NCI-H69 (cell line): ENCODE data around the gene ACAN.
A peak's percentile ranks its signal among the peaks of the same experiment; 100 is the strongest.
"Not testable (repeated sequence)": the region's sequence is repeated elsewhere in the genome, so short reads cannot be mapped to it uniquely, and the experiment has no call there.

Experiments
- DNase-seq: peaks from one replicate; lab custom pipeline; 2025; lab: John Stamatoyannopoulos, UW

Gene ACAN

DNA sequence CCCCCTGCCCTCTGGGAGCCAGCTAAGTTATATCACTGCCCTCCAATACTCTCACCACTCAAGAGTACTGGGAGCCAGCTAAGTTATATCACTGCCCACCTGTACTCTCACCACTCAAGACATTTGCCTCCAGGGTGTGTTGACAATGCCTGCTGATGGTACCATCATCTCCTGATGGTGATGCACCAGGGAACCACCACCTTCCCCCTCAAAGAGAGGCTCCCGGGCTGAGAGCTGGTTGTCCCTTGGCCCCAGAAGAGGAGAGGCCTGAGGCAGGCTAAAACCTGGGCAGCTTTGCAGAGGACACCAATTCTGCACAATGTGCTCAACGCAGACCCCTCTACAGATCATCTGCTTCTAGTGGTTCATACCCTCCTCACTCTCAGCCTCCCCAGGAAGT, 99.6 kb downstream of the ACAN start:
- DNase-seq = no peak

DNA sequence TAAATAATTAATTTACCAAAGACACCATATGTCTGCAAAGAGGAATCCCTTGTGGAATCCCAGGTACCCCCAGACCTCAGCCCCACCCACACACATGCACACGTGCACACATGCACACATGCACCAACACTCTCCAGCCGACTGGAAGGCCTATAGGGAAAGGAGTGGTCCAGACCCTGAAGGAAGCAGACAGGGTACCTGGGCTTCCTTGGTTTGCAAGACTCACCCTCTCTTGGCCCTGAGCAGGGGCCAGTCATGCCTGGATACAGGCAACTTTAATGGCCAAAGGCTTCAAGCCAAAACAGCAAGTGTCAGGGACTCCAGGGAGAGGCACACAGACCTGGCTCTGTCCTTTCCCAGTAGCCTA, 101.0 kb downstream of the ACAN start:
- no peak for DNase-seq

DNA sequence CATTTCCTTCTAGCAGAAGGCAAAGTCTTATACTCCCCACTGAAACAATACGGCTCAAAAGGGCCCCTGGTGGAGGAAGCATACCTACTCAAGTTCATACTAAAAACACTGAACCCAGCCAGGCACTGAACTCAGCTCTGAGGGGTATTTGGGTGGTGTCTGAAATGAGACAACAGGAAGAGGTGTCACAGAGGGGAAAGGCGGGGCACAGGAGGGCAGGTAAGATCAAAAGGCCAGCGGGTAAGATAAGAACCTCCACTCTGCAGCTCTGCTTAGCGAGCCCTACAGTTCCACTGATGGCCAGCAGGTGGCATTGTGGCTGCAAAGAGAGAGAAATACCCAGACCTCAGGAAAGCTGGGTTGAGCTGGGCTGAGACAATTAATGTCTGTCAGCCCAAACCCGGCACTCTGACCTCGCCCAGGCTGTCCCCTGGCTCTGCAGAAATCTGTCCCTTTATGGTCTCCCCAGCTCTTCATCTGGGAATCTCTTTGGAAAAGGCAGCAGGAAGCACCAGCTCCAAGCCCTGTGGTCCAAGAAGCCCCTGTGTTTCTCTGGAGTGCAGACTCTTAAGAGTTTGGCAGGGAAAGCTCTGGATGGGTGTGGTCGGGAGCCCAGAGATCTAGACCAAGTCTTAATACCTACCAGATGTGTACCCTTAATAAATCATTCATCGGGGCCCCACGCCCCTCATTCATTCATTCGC, 101.5 kb downstream of the ACAN start:
- peak; percentile 56 for DNase-seq

DNA sequence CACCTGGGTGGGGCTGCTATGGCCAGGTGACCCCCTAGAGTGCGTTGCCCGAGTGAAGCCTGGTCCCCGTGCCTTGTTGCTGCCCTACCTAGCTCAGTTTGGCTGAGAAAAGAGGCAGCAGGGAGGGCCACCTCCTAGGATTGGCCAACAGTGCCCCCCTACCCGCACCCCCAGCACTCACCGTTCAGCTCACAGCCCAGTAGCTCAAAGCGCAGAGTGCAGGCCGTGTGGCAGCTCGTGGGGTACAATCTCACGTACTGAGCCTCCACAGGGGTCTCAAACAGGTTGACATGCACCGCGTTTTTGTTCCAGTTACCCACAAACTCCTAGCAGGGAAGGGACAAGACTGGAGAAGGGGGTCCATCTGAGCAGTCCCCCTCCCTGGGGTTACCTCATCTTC, 102.3 kb downstream of the ACAN start:
- no peak for DNase-seq

DNA sequence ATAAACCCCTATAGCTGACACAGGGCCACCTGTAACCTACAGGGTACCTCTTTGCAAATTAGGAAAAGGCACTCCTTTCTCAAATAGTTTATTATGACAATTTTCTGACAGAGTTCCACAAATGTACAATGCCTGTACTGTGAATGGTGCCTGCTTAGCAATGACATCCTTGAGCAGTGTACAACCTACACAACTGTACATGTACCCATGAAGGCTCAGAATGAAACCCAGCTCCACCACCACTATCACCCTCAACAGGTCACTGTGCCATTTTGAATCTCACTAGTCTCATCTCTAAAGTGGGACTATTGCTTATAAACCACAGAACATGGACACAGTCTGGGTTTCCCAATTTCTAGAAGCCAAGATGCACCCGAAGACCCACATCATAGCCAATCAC, 102.9 kb downstream of the ACAN start:
- DNase-seq = no peak

DNA sequence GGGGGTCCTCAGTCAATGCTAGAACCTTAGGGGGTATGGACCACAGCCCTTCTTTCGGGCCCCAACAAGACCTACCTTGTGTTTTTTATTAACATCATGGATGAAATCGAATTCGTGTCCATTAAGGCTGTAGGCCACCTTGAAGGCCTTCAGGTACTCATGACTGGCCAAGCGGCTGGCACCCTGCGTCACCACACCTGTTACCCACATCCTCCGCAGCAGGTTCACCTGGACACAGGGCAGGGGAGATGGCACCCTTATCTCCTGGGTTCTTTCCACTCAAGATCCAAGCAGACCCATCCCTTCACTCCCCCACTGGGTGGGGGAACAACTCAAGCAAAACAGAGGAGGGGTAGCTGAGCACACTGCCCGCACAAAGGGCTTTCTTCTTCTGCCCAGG, 103.3 kb downstream of the ACAN start:
- DNase-seq = no peak

DNA sequence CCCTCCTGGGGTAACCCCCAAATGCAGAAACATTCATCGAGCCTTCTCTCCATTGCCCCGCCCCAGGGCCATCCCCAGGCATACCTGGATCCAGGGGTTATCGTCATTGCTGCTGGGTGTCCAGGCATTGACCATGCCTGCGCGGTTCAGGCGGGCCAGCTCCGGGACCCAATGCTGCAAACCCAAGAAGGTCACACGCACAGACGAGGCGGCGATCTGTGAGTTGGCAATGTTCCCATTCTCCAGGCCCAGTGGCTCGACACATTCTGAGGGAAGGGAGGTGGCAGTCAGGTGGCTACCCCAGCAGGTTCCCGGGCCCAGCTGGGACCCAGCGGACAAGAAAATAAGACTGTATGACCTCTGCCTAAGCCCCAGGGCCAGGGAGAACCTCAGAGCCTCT, 103.9 kb downstream of the ACAN start:
- DNase-seq = no peak

DNA sequence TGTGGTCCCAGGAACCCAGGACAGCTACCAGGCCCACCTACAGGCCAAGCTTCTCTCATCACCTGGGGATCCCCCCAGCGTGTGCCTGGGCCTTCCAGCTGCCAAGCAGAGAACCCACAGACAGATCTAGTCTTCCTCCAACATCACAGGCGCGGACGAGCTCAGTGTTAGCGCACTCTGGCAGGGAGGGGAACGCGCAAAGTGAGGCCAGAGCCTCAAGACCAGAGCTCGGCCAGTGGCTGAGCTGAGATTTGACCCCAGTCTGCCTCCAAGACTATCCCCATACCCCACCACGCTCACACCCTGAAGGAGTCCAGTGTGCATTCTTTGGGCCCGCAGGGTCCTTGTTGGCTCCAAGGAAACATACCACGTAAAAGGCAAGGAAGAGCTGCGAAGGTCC, 104.9 kb downstream of the ACAN start:
- no peak for DNase-seq

DNA sequence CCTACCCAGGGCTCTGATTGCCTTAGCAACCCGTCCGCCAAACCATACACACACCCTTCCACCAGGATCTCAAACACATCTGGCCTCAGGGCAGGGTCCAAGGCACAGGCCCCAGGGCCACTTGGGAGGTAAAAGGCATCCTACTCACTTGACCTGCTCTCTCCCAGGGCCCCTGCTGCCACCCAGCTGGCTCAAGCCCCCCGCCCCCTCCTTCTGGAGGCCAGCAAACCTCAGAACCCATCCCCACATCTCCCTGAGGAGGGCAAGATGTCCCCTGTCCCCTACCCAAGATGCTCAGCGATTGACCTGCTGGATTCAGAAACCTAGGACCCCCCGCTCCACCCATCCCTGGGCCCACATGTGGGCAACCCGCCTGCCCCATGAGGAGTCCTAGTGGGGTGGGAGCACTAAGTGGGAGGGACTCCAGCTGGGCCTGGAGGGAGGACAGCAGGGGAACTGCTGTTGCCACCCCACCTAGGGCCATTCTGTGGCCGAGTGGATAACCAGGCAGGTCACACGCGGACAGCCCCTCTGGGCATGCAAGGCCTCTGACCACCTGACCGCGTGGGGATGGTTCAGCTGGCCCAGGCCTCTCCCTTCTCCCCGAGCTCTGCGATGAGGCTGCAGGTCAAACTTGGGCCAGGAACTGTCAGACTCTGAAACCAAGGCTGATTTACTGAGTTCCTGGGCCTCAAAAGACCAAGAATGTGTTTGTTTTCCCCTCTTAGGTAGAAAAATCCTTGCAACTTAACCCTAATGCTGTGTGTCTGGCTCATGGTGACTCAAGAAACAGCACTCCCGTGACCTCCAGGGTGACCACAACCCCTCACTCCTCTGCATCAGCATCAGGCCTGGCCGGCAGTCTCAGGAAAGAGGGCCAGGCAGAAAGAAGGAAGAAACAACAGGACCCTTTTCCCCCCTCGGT, 105.7 kb downstream of the ACAN start:
- DNase-seq = no peak

DNA sequence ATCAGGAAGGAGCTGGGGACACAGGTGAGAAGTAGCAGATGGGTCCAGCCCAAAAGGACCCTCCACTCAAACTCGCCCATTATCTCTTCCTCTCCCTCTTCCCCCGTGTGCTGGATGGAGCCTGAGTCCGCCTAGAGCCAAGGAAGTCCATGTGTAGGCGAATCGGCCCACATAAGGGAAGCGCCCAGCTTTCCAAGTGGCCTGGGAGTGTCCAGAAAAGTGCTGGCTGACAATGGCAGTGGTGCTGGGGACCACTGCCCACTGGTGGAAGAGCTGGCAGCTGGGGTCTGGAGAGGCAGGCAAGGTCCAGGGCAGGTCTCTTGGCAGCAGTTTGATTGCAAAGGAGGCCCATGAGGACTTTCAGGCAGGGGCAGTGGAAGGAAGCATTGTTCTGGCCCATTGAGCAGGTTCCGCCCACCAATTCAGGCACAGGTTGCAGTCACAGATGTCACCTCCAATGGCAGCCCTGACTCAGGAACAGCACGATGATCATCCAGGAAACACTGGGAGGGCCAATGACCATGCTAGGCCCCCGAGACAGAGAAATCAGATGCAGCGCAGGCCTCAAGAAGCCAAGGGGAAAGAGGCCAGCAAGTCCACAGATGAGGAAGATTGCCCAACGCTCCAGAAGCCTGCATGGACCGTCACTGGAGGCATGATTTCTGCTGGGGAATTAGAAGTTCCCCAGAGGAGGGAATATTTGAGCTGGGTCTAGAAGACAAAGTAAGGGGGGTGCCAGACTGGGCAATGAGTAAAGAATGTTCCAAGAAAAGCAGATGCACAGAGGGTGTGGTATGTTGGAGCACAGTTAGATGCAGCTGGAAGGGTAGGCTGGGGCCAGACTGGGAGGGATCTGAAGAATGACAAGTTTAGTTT, 107.0 kb downstream of the ACAN start:
- DNase-seq = no peak

DNA sequence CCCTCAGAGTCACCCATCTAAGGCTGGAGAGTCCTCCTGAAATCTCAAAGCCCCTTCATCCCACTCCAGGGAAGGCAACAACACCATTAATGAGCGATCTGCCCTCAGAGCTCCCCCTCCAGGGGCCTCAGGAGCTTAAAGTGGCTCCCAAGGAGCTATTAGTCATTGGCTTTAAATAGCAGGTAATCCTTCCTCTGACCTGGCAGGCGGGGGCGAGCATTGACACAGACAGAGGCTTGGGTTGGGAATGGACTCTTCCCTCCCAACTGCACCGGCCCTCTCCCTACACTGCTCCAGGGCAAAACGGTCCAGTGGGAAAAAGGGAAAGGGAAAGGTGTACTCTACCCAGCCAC, 108.5 kb downstream of the ACAN start:
- DNase-seq = no peak

DNA sequence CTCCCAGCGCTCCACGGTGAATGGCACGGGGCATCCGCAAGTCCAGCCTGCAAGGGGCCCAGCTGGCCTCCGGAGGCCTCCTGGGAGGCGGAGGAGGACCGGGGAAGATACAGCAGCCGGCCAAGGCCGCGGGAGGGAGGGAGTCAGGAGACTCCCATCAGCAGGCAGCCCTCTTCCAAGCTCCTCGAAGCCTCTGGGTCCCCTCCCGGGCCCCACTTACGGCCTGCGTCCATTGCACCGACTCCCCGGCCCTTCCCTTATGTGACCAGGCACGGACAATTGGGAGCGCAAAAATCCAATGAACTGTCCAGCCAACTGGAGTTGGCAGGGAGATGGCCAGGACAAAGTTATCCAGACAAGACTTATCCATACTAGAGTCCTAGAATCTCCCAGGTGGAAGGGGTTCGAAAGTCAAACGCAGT, 109.3 kb downstream of the ACAN start:
- no peak for DNase-seq

DNA sequence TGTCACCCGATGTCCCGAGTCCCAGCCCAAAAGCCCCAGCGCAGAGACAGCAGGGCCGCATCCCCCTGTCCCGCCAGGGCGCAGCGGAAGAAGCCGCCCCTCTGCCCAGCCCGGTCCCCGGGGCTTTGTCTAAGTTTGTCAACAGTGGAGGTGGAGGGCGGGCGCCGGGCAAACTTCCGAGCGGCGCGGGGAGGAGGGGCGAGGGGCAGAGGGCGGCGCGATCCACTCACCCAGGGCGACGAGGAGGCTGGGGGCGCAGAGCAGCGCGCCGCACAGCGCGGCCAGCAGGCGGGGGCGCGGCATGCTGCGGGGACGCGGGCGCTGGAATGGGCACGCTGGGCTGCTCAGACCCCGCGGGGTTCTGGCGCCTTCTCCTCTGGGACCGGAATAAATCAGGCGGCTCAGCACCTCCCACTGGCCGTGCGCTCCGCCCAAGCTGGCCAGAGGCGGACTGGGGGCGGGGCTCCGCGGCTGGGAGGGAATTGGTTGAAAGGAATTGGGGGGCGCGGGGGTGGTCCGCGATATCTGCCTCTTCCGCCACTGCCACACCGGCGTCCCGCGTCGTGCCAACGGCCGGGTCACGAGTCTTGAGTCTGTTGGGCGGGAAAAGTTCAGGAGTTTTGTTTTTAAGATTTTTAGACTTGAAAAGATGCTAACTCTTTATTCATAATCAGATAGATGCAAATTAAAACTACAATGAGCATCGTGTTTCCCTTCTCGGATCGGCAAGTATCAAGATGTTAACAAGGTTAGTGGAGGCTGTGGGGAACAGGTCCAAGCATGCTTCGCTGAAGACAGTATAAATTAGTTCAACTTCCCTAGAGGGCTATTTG, 110.0 kb downstream of the ACAN start, which contains the start of gene MFGE8:
TSS of gene MFGE8 (minus strand) at position 363 of the 833 bp plus-strand sequence. CDS start at position 303, 60 bp downstream.
- DNase-seq = peak; percentile 47

DNA sequence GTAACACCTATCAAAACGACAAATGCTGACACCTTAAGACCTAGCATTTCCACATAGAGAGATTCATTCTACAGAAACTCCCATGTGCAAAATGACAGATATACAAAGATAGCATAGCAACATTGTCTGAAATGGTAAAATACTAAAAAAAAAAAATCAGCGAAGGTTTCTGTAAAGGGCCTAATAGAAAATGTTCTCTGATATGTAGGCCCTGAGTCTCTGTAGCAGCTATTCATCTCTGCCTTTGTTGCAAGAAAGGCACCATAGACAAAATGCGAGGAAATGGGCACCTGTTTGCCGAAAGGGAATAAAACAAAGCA, 110.6 kb downstream of the ACAN start:
- DNase-seq = no peak

DNA sequence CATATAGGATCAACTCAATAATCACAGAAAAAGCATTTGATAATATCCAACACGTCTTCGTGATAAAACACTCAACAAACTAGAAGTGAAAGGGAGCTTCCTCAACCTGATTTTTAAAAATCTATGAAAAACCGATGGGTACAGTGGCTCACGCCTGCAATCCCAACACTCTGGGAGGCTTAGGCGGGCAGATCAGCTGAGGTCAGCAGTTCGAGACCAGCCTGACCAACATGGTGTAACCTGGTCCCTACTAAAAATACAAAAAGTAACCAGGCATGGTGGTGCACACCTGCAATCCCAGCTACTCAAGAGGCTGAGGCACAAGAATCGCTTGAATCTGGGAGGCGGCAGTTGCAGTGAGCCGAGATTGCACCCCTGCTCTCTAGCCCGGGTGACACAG, 112.1 kb downstream of the ACAN start:
- DNase-seq = no peak

DNA sequence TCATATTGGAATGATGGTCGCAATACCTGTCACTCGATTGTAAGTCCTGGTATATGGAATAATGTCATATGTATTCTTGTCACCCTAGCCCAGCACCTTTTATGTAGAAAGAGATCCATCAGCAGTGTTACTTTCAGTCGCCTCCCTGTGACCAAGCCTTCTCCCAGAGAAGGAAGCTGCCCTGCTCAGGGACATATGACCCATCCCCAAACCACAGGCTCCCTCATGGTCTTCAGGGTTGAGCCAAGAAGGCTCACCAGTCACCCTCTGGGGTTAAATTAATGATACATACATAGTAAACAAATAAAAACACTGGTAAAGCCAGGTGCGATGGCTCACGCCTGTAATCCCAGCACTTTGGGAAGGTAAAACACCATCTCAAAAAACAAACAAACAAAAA, 114.5 kb downstream of the ACAN start:
- DNase-seq = no peak

DNA sequence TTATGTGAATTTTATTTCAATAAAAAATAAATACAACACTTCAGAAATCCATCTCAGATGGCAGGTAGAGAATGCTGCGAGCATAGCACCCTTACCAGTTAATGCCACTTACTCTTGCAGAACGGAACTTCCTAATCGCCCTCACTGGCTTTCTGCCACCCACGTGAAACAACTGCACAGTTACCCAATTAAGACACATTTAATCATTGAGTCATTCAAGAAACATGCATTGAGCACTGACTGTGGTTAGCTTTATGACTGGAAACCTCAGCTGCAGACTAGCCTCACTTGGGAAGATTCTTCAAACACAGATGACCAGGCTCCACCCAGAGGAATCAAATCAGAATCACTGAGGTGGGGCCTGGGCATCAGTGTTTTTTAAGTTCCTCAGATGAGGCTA, 115.5 kb downstream of the ACAN start:
- no peak for DNase-seq

DNA sequence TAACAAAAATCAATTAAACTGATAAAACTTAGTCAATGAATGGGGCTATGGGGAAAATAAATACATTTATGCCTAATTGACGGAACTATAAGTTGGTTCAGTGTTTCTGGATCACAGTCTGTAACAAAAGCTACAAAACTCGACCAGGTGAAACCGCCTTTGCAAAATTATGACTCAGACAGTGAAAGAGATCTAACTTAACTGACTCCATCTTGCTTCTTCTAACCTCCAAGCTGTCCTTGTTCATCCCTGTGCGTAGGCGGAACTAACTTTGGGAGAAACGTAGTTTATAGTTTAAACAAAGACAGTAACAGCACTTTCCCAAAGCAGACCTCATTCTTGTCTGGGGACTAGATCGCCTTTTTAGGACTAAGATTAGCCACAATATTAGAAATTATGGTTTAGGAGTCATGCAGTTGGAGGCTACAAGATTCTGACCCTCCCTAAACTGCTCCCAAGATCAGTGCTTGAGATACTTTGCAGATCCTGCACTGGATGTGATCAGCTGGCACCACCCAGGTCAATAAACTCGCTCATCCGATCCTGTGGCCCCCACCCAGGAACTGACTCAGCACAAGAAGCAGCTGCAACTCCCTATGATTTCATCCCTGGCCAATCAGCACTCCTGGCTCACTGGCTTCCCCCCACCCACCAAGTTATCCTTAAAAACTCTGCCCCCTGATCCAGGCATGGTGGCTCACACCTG, 117.1 kb downstream of the ACAN start:
- no peak for DNase-seq

DNA sequence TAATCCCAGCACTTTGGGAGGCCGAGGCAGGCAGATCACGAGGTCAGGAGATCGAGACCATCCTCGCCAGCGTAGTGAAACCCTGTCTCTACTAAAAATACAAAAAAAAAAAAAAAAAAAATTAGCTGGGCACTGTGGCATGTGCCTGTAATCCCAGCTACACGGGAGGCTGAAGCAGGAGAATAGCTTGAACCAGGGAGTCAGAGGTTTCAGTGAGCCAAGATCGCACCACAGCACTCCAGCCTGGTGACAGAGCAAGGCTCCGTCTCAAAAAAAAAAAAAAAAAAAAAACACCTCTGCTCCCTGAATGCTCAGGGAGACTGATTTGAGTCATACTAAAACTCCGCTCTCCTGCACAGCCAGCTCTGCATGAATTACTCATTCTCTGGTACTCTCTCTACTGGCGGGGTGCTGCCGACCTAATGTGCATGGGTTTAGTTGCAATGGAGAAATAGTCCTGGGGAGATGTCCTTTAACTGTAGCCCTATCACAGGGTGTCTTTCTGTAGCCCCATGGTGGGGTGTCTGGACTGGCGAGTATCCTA, 117.7 kb downstream of the ACAN start:
- DNase-seq = not testable (repeated sequence)
